Breast epithelium (tissue), 3 donors: Measurements from ENCODE around the gene DOP1B.

Experiments
- POLR2A ChIP-seq: fragments of 450-650 bp; IDR thresholded peaks from one replicate; pipeline ENCODE4 v1.6.1; 2016; ENCODE audit warnings: antibody characterized with exemption, mild to moderate bottlenecking, moderate library complexity
- POLR2AphosphoS5 ChIP-seq, 3 donors: sonication (generic); formaldehyde crosslinking; IDR thresholded peaks; one replicate each; pipeline ENCODE4 v1.6.1; 2017; ENCODE audit warnings: antibody characterized with exemption in 3 of 3
- TF ChIP-seq, protein P1 (sequence below), 3 donors: fragments of 450-650 bp; IDR thresholded peaks; one replicate each; pipeline ENCODE4 v1.5.1; 2016 to 2017; ENCODE audit warnings: antibody characterized with exemption in 3 of 3, mild to moderate bottlenecking in 3 of 3, moderate library complexity in 3 of 3

DNA sequence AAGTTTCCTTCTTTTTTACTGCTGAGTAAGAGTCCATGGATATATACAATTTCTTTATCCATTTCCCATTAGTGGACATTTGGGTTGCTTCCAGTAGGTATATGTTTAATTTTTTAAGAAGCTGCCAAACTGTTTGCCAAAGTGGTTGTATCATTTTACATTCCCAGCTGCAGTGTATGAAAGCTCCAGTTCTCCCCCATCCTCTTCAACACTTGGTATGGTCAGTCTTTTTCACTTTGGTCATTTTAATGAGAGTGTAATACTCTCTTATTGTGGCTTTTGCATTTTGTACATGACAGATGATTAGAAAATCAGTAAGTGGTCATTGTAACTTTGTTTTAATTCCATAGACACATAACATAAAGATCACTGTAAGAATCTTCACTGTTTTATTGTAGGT is 22.5 kb downstream of the DOP1B start:
- TF ChIP-seq, protein P1, sequence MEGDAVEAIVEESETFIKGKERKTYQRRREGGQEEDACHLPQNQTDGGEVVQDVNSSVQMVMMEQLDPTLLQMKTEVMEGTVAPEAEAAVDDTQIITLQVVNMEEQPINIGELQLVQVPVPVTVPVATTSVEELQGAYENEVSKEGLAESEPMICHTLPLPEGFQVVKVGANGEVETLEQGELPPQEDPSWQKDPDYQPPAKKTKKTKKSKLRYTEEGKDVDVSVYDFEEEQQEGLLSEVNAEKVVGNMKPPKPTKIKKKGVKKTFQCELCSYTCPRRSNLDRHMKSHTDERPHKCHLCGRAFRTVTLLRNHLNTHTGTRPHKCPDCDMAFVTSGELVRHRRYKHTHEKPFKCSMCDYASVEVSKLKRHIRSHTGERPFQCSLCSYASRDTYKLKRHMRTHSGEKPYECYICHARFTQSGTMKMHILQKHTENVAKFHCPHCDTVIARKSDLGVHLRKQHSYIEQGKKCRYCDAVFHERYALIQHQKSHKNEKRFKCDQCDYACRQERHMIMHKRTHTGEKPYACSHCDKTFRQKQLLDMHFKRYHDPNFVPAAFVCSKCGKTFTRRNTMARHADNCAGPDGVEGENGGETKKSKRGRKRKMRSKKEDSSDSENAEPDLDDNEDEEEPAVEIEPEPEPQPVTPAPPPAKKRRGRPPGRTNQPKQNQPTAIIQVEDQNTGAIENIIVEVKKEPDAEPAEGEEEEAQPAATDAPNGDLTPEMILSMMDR (IDR thresholded peaks at IDR 0.05) = no peak
- TF ChIP-seq POLR2AphosphoS5 (IDR thresholded peaks at IDR 0.05) (no peak), POLR2A (no peak)
